Glomerular visceral epithelial cell (primary cell): Measurements from ENCODE around the gene KCNA1.
"Not testable (repeated sequence)": the region's sequence is repeated elsewhere in the genome, so short reads cannot be mapped to it uniquely, and the experiment has no call there.

Source experiments
- DNase-seq: peaks from one replicate; pipeline ENCODE4 v3.0.0-alpha.2; 2016; ENCODE audit errors: extremely low spot score

KCNA1 gene

DNA sequence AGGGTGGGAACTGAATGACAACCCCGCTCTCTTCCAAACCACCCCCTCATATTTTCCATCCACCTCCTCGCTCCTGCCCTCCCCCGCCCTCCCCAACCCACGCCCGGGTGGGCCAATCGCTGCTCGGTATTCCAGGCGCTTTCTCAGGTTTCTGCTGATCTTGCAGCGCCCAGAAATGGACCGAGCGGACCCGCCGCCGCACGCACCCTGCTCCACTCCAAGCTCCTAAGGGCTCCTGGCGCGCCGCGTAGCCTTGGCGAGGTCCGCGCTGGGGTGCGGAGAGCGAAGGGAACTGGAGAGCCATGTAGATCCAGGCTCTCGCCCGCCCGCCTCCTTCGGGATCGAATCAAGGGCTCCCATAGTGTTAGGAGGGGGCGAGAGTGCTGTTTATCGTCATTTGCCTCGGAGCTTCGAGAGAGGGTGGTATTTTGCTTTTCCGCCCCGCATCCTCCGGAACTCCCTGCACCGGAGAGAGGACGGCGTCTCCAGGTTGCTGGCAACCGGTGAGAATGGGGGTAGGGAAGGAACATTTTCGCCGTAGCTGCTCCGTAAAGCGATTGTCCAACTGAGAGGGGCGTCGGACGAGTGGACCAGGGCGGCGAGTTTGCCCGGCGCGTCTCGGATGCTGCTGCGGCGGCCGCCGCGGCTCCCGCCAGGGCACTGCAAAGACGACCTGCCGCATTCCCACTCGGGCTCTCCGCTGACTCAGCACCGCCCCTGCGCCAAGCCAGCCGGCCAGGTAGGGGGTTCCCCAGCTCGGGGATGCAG, at the start of gene KCNA1:
Gene KCNA1 (plus strand): TSS at position 172 of the 768 bp plus-strand sequence. CDS start 1,474 bp downstream, outside the sequence.
- DNase-seq, result no peak

DNA sequence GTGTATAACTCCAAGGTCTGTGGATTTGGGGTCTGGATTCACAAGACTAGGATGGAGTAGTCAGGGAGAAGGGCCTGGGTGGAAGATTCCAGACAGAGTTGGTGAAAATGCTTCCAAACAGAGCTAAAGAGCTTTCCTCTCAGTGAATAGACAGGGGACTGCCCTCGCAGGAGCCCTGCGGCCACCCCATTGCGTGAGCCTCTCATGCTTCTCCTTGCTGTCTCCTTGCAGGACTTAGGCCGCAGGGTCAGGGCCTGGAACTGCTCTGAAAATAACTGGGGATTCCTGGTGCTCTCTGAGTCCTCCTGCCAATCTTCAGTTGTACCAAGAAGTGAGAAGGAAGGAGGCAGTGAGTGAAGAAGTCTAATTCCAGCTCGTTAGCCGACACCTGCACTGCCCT, 49.0 kb upstream of the KCNA1 start:
- DNase-seq, result no peak

DNA sequence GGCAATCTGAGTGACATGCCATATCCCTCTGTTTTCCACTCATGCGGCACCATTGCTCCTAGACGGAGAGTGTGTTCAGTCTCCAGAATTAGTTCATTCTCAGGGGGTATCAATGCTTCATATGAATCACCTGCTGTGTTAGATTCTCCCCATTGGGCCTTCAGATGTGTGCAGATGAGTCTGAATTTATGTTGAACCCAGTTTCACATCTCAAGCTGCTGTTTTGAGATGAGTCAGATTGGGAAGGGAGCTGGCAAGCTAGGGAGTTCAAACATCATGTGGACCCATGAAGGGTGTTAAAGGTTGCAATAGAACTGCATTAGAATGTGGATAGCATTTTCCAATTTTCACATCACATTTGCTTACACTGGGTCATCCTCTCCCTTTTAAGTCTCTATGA, 46.9 kb upstream of the KCNA1 start:
- DNase-seq, result no peak

DNA sequence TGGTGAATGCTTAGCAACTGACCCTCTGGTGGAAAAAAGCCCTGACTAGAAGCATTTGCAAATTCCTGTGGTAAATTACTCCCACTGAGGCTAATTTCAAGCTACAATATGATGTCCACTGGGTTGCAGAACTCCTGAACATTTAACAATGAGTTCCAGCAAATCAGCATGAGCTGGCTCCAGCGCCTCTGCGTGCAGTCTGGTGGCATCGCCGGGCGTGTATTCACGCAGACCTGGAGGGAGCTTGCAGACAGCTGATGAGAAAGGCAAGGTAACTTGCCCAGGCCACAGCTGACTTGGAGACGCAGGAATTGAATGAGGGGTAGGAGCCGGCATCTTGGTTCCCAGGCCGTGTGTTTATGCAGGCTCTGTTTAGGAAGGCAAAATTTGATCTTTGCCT, 45.1 kb upstream of the KCNA1 start:
- DNase-seq, result no peak

DNA sequence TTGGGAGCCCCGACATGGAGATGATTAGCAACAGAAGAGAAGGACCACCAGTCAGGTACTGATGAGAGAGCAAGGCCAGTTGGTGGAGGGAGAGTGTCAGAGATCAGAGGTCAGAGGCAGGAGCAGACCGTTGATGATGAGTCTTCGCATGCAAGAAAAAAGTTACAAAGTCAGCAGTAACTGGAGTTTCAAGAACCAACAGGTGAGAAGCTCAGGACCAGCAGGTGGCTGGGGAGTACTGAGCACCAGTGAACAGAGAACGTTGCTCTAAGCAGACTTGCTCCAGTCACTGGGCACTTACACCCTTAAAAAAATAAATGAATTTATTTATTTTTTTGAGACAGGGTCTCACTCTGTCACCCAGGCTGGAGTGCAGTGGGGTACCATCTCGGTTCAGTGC, 44.5 kb upstream of the KCNA1 start:
- DNase-seq, result no peak

DNA sequence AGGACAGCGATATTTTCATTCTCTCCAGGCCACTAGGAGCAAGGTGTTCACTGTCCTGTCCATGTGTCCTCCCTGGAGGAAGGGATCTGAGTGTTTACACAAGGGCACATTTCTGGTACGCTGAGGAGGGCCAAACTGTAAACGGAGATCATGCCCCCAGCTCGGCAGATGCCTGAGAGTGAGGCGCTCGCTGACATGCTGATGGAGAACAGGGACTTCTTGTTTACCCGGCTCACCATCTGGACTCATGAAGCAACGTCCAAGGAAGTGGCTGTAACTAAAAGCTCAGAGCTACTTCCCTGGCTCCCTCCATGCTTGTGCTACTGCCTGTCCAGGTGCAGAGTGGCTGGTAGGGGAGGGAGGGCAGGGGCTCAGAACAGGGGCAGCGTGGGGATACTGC, 43.4 kb upstream of the KCNA1 start:
- no peak for DNase-seq

DNA sequence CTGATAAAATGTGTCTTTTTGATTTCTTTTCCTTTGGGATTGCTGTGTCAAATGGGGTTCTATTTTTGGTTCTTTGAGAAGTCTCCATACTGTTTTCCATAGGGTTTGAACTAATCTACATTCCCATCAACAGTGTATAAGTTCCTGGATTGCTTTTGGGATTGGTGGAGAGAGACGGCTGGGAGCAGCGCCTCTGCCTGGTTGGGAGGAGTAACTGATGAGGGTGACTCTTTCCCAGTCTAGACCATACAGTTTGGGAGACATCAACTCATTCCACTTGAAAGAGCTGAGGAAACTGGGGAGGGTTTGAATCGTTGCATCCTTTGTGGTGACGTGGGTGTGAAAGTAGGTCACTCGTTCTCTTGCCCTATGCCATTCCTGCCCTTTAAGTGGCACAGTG, 42.3 kb upstream of the KCNA1 start:
- no peak for DNase-seq

DNA sequence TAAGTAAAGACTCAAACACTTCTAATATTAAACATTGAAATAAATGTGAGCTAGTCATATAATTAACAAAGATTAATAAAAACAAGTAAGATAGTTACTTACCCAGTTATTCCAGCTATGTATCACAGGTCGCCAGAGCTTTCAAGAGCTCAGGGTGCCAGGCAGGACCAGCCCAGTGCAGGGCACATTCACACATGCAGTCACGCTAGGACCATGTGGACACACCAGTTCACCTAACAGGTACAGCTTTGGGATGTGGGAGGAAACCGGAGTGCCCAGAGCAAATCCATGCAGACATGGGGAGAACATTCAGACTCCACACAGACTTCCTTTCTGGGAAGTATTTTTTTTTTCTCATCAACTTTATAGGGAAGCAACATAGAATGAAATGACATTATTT, 39.3 kb upstream of the KCNA1 start:
- DNase-seq, result no peak

DNA sequence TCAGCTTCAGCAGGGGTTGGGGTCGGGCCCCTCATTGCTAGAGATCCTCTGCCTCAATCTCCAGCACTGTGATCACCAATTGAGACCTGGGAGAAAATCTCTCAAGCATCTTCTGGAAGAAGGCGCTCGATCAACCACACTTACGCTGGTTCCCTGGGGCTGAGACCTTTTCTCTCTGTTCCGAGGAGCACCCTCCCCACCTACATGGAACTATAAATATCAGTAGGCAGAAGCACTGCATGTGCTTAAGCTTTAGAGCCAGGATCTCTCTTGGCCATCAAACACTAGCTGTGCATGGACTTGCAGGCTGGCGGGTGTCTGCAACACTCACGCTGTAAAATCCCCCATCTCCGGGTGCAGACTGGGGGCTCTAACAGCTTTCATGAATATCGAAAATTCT, 38.2 kb upstream of the KCNA1 start:
- no peak for DNase-seq

DNA sequence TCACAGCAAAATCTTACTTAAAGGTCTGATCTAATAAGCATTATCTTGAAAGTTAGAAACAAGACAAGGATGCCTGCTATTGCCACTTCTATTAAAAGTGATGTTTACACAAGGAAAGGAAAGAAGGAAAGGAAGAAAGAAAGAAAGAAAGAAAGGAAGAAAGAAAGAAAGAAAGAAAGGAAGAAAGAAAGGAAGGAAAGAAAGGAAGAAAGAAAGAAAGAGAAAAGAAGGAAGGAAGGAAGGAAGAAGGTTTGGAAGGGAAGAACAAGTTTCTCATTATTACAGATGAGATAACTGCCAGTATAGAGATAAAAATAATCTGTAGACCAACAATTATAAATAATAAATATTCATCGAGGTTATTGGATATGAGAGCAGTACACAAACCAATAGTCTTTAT, 35.8 kb upstream of the KCNA1 start:
- no peak for DNase-seq

DNA sequence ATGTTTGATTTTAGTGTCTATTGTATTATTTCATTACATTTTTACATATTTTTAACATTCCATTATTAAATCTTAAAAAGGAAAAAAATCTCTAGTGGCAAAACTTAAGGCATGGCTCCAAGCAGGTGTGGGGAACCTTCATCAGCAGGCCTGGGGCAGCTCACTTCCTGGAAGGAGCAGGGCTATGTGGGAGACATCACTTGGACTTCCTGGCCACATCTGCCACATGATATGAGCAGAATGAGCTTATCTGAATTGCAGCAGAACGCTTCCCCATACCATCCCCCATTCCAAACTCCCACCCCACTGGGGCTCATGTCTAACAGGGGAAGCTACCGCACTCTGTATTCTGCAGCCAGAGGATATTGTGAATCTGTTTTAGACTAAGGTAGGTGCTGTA, 35.0 kb upstream of the KCNA1 start:
- DNase-seq, result no peak

DNA sequence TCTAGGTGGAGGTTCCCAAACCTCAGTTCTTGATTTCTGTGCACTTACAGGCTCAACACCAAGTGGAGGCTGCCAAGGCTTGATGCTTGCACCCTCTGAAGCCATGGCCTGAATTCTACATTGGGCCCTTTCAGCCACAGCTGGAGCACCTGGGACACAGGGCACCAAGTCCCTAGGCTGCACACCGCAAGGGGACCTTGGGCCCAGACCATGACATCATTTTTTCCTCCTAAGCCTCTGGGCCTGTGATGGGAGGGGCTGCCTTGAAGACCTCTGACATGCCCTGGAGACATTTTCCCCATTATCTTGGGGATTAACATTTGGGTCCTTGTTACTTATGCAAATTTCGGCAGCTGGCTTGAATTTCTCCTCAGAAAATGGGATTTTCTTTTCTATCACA, 30.2 kb upstream of the KCNA1 start:
- DNase-seq, result not testable (repeated sequence)

DNA sequence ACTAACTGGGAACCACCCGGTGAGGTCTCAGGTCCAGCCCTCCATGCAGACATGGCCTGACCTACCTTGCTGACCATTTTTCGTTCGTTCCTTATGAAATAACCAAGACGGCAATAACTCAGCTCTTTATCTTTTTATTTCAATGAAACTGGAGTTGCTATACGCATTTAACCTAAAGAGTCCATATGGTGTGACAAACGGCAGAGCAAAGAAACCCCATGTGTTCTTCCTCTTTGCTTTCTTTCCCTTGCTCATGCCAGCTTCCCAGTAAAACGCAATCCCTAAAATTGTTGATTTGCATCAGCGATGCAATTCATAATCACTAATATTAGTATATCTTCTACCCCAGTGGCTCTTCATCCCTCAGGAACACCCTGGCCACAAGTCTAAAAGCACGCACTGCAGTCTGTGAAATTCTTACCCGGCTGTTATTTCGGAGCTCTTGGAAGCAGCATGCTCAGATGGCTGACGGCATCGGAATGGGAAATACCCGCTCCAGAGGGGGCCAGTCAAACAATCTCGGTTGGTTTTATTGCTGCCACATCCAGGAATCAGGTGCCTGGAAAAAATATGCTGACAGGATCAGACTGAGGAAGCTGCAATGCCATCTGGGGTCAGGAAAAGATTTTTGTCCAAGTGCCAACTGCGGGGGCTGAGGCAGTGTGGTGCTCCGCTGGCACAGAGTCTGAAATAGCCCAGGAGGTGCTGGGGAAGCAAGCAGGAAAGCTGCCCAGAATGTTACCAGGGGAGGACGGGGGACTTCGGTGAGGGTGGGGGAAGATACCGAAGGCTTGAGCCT, 28.2 kb upstream of the KCNA1 start:
- no peak for DNase-seq

DNA sequence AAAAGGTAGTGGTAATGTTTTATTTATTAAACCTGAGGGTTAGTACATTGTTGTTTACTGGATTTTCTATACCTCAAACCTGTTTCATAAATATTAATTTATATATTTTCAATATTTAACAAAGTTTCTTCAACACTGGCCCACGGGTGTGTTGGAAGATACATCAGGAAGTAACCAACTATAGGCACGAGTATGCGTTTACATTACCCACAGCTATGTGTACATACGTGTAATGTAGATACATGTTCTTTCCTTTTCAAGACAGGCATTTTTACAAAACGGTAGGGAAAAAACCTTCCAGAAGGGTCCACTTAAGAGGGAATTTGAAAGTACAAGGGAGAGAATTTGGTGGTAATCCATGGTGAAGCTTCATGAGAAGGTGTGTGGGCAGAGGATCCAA, 17.8 kb upstream of the KCNA1 start:
- no peak for DNase-seq

DNA sequence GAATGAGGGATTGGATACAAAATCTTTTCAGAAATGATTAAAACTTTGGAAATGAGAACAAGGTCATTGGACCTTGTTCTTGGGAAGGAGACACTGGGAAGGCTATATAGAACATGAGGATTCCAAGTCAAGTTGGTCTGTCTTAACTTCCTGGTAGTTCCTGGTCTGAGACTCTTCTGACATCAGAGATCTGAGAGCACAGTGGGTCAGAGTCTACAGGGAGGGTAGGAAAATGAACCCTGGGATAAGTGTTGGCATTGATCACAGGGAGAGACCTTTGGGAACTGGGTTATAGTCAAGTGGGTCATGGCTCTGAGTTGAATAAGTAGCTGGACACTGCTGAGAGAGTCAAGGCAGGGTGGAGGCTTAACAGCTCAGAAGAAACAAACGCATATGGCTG, 17.3 kb upstream of the KCNA1 start:
- no peak for DNase-seq

DNA sequence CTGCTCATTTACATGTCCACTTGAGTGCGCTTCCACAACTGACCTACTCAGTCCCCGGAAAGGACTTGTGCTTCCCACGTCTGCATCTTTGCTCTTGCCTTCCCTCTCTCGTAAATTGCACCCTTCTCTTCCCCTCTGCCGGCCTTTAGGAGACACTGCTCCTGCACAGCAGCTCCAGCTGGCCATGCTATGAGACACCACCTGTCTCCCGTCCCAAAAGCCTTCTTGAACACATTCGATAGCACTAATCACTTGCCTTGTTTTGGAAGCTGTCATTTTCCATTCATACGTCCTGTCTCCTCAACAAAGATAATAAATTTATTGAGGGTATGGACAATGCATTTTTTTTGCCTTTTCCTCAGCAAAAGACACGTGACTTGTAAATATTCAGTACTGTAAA, 15.7 kb upstream of the KCNA1 start:
- no peak for DNase-seq

DNA sequence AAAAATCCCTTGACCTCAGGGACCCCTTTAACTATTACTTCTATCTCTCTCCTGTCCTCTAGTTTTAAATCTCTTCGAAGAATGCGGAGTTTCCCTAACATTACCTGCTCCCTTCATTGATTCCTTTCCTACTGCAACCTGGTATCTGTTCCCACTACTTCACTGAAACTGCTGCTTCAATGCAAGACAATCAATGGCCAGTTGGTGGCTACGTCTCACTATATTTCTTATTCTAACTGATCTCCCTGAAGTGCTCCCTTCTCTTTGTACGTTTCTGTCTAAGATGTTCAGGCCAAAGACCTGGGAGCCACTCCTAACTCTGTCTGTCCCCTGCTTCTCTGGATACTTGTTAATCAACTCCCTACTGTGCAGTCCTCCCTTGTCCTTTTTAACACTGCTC, 10.3 kb upstream of the KCNA1 start:
- no peak for DNase-seq

DNA sequence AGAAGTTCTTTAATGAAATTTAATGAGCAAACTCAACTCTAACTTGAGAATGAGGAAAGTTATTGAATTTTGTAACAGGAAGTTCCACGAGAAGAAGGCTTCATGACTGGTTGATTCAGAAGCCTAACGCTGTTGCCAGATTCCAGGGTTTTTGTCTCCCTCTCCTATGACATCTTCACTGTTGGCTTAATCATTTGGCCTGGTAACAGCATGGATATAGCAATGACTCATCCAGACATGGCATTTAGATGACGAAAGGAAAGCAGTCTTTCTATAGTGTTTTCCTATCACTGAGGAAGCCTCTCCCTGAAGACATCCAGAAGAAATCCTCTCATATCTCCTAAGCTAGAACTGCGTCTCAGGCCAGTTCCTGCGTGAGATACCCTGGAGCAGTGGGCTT, 9.4 kb upstream of the KCNA1 start:
- DNase-seq, result no peak

DNA sequence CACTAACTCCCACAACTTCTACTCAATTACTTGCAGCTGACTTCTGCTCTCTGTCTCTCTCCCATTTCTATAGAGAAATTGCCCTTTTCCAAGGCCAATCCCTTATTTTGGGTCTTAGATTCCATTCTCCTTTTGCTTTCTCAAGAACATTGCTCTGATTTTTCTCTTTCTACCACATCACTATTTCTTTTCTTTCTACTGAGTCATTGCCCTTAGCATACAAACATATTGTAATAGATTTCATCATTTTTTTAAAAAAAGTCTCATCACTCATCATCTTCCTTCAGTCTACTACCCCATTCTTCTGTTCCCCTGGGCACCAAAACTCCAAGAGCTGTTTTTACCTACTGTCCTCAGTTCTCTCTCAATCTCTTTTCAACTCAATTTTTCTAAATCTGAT, 4.4 kb upstream of the KCNA1 start:
- no peak for DNase-seq

DNA sequence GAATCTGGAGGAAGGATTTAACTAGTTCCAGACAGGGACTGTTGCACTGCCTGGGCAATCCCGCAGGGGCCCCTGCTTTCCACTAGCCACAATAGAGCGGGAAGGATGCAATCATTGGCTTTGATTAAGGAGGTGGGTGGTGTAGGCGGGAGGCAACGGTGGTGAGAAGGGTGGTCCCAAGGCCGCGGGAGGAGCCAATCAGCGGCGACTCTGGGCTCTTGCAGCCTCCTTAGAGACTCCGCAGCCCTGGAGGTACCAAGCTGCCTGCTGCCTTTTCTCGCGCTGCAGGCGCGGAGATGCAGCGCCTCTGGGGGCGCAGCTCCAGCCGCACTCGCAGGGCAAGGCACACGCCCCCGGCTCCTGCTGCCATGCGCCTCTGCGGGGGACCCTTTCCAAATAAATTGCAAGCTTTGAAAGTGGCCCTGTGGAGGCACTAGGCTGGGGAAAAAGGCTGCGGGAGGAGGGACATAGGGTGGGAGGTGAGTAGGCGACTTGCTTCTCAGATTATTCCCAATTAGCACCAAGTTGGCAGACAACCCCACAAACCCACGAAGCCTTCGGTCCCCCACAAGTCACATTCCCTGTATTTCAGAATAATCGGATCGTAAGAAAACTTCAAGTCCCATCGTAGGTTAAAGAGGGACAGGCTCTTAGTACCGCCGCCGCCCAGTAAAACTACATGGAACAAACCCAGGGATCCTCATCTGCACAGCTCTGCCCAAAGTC, 858 bp upstream of the KCNA1 start:
- no peak for DNase-seq

DNA sequence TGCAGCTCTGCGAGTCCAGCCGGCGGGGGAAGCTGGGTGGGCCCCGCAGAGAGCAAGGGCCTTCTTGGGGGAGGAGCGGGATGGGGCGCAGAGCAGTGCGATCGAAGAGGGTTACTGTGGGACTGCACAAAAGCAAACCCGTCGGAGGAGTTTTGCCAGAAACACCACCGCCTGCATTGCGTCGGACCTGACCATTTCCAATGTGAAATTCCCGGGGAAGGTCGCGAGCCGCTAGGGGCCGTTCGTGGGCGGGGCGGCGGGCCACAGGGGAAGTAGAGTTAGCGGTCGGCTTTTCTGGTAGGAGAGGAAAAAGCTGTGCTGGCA, 333 bp upstream of the KCNA1 start:
- no peak for DNase-seq

DNA sequence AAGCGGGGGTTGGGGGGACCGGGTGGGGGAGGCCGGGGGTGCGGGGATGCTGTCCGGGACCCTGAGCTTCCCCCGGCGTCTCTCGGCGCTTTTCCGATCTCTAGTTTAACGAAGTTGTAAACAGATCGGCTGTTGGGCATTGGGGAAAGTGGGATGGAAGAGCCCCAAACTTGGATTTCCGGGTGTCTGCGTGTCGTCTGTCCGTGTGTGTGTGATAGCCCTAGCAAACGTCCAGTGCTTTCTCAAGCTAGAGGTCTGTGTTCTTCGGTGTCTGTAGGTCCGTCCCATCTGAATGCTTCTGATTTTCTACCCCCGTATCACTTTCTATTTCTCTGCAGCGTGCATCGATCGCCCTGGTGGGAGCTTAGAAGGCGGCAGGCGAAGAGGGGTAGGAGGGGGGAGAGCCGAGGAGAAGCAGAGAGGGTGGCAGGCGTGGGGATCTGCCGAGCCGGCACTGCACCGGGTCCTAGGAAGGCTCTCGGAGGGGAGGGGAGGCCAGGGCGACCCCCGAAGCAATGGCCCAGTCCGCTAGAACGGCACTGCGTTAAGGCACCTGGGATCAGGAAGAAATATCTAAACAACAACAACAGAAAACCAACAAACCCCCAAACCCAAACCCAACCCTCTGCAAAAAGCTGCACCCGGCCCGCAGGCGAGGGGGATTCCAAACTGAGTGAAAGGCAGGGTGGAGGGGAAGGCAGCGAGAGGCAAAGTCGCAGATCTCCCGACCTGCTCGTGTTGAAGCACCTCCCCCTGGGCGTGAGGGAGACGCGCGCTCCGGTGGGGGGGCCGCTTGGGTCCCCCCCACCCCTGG, 1.0 kb downstream of the KCNA1 start:
- DNase-seq, result no peak
